Adipocyte (in vitro differentiated cells): ENCODE data around the gene MTX3.

Source experiments
- DNase-seq: peaks from one replicate; pipeline ENCODE4 v3.0.0-alpha.2; 2015; ENCODE audit warnings: low read depth
- H3K27me3 ChIP-seq: replicated peaks from 2 replicates; pipeline ENCODE4 v1.7.0; 2013; ENCODE audit warnings: mild to moderate bottlenecking, low read length, moderate library complexity; ENCODE audit not compliant: control insufficient read depth, insufficient read depth
- H3K36me3 ChIP-seq: 2 replicates; pipeline ENCODE4 v1.7.0; 2013; ENCODE audit warnings: low read length, mild to moderate bottlenecking, moderate library complexity; ENCODE audit not compliant: control insufficient read depth, insufficient read depth, severe bottlenecking
- H3K4me1 ChIP-seq: 2 replicates; pipeline ENCODE4 v1.7.0; 2013; ENCODE audit warnings: mild to moderate bottlenecking, low read length, moderate library complexity; ENCODE audit not compliant: control insufficient read depth, insufficient read depth
- H3K4me3 ChIP-seq: 2 replicates; pipeline ENCODE4 v1.7.0; 2013; ENCODE audit warnings: mild to moderate bottlenecking, low read length, moderate library complexity
- H3K9ac ChIP-seq: 2 replicates; pipeline ENCODE4 v1.7.0; 2013; ENCODE audit warnings: mild to moderate bottlenecking, low read length, moderate library complexity
- H3K9me3 ChIP-seq: 2 replicates; pipeline ENCODE4 v1.7.0; 2013; ENCODE audit warnings: mild to moderate bottlenecking, low read length, moderate library complexity; ENCODE audit not compliant: control insufficient read depth

MTX3 gene, protein sequence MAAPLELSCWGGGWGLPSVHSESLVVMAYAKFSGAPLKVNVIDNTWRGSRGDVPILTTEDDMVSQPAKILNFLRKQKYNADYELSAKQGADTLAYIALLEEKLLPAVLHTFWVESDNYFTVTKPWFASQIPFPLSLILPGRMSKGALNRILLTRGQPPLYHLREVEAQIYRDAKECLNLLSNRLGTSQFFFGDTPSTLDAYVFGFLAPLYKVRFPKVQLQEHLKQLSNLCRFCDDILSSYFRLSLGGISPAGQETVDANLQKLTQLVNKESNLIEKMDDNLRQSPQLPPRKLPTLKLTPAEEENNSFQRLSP

DNA sequence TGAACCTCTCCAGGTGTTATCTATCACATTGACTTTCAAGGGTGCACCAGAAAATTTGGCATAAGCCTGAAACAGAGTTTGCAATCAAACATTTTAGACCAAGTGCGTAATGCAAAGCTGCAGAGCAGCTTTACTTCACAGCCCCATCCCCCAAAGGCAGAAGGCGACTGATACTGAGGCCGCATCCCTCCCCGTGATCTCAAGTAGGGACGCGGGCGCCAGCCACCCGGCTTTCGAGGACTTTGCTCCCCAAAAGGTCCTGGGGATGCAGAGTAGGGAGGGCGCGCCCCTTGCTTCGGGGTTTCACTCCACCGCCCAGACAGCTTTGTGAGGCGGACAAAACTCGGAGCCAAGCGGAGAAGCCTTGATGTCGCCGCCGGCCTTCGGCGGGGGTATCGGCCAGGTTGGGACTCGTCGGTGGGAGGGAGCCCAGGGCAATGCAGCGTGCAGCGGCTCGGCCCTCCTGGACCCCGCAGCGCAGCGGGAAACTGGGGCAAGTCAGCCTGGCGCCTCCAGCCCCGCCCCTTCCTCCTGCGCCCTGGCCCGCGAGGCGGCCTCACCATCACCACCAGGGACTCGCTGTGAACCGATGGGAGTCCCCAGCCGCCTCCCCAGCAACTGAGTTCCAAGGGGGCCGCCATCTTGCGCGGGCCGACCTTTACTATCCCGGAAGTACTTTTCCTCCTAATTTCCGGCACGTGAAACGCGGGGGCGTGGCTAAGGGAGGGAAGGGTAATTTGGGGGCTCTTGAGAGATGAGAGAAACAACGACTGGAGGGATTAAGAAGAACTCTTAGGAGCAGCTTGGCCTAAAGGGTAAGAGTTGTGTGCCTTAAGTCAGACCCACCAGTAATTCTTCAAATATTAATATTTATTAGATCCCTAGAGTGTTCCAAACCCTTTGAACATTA lies at the start of gene MTX3:
MTX3 (minus strand) TSS at position 665 of the 910 bp plus-strand sequence; CDS start at position 641, 24 bp downstream.
- DNase-seq: peak; percentile 94
- peaks cover 18% of the 10 kb centered on the region for H3K4me1 ChIP-seq
- no peaks in the 10 kb centered on the region for H3K9me3 ChIP-seq
- H3K27me3 ChIP-seq: no peaks in the 10 kb centered on the region
- H3K4me3 ChIP-seq: peak within 1 kb of the TSS; percentile 97
- H3K36me3 ChIP-seq: peaks cover 25% of the 10 kb centered on the region
- H3K9ac ChIP-seq: peak within 1 kb of the TSS; percentile 89

DNA sequence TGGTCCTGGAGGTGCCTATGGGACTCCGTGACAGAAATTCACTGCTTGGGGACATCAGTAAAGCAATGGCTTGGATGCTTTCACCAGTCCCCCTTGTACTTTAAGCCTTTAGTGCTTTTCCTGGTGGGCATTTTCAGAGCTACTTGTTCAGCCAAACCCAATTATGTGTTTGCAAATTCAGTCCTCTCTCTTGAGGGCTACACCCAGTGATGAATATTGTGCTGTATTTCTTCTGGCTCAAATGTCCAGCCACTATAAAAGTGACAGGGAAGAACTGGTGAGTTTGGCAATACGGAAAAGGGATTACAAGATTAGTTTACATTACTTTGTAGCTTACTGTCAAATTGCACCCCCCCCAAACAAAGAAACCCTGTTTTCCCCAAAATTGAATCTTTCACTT lies 48.6 kb upstream of the MTX3 start:
- DNase-seq: no peak
- Histone ChIP-seq H3K4me1 (no peaks in the 10 kb centered on the region), H3K36me3 (no peaks in the 10 kb centered on the region), H3K4me3 (no peak overlapping the region), H3K9me3 (peaks cover 7% of the 10 kb centered on the region), H3K9ac (no peak overlapping the region), H3K27me3 (peaks cover 74% of the 10 kb centered on the region)

DNA sequence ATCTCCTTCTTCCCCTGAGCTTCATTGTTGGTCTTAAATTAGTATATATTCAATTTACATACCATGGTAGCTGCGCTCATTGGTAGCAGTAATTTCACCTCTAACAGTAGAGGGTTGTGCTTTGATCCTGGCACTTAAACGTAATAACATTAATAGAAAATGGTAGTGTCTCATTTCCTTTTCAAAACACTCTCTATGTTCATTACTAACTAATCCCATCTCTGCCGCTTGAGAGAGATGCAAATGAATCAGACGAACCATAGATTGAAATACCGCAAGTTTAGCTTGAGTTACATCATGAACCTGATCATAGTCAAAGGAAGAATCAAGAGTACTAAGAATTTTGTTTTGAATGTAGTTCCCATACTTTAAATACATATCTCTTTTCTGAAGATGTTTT lies 46.3 kb upstream of the MTX3 start:
- Histone ChIP-seq H3K4me3 (no peak overlapping the region), H3K9ac (no peak overlapping the region), H3K27me3 (peaks cover 78% of the 10 kb centered on the region), H3K36me3 (no peaks in the 10 kb centered on the region), H3K4me1 (no peaks in the 10 kb centered on the region), H3K9me3 (peaks cover 10% of the 10 kb centered on the region)
- no peak for DNase-seq

DNA sequence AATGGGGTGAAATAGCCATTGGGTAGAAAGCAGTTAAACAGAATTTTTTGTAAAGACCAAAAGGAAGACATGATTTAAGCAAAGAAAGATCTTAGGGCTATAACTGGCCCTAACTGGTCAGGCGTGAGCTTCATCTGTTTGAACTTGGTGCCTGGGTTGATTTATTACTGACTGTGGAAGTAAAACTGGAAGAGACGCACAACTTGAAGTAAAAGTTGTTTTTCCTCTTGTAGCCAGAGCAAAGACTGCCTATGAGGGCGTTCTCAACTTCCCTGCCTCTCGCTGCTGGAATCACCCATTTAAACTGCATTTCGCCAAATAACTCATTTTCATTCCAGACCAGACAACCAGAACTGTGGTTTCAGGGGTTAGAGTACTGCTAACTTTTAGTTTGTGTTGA lies 45.6 kb upstream of the MTX3 start:
- Histone ChIP-seq H3K27me3 (peaks cover 74% of the 10 kb centered on the region), H3K4me3 (no peak overlapping the region), H3K4me1 (no peaks in the 10 kb centered on the region), H3K36me3 (no peaks in the 10 kb centered on the region), H3K9ac (no peak overlapping the region), H3K9me3 (peaks cover 10% of the 10 kb centered on the region)
- DNase-seq: no peak

DNA sequence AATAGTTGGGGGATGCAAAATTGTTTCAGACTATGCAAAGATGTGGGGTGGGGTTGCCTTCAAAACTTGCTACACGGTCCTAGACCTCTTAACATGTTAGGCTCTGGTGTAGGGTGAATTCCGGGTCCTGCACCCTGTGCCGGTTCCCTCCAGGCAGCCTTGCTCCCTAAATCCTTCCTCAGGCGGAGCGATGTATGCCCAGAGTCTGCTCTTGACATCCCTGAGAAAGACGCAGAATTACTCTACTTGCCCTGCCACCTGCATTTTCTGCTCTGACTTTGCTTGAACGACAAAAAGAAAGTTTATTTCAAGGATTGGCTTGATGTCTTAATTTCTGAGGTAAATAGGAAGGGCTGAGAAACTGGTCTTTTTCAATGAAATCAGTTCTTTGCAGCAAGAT lies 44.8 kb upstream of the MTX3 start:
- Histone ChIP-seq H3K36me3 (no peaks in the 10 kb centered on the region), H3K27me3 (peaks cover 68% of the 10 kb centered on the region), H3K9ac (no peak overlapping the region), H3K4me3 (no peak overlapping the region), H3K9me3 (peaks cover 7% of the 10 kb centered on the region), H3K4me1 (no peaks in the 10 kb centered on the region)
- no peak for DNase-seq

DNA sequence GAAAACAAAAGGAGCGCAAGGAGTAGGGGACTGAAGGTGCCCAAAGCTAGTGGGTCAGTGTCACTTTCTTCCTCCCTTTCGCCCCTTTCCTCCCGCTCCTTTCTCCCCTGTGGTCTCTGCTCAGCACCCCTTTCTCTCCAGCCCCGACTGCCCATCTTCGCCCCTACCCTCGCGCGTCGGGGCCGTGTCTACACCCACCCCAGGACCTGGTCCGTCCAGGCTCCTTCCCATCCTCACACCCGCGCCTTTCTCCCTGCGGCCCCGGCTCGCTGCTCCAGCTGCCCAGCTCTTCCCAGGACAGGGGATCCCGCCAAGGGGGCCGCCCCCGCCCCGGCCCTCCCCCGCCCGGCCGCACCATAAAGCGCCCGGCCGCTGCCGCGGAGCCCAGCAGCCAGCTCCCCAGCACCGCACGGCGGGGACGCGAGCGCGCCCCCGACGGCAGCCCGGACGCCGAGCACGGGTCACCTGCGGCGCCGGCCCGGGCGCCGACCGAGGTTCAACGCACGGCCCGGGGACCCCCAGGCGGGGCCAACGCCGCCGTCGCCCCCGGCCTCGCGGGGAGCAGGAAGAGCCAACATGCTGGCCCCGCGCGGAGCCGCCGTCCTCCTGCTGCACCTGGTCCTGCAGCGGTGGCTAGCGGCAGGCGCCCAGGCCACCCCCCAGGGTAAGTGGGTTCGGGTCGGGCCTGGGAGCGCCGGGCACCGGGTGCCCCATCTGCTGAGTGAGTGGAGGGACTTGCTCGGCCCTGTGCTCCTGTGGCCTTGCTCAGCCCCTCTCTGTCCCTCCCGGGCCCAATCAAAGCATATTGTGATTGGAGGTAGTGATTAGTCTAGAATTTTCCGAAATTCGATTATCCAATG lies 44.1 kb upstream of the MTX3 start, which contains the start of gene THBS4:
THBS4 (plus strand) TSS at position 387 of the 860 bp plus-strand sequence; CDS start at position 577, 190 bp downstream.
- no peak within 1 kb of the TSS for H3K9ac ChIP-seq
- peak; percentile 17 for DNase-seq
- H3K9me3 ChIP-seq: peaks cover 7% of the 10 kb centered on the region
- H3K4me1 ChIP-seq: no peaks in the 10 kb centered on the region
- peak within 1 kb of the TSS; percentile 22 for H3K4me3 ChIP-seq
- no peaks in the 10 kb centered on the region for H3K36me3 ChIP-seq
- H3K27me3 ChIP-seq: peaks cover 68% of the 10 kb centered on the region

DNA sequence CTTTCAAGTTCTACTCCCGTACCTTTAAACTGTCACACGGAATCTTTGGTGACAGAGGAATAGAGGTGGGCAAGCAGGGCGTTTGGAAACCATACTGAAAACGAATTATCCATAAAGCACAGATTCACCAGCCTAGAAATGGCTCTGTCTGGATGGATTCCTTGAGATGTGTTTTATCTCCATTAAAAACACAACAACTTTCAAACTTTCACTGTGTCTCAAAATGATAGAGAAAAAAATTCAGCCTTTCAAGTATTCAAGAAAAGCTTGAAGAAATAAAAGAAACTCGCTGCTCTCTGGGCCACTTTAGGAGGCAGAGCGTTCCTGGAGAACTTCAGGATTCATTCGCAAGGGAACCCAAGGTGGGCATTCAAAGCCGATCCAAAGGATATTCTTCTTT lies 43.5 kb upstream of the MTX3 start:
- Histone ChIP-seq H3K9me3 (peaks cover 7% of the 10 kb centered on the region), H3K4me1 (no peaks in the 10 kb centered on the region), H3K27me3 (peaks cover 62% of the 10 kb centered on the region), H3K36me3 (no peaks in the 10 kb centered on the region), H3K9ac (no peak overlapping the region), H3K4me3 (peak overlapping the region; percentile 22)
- no peak for DNase-seq

DNA sequence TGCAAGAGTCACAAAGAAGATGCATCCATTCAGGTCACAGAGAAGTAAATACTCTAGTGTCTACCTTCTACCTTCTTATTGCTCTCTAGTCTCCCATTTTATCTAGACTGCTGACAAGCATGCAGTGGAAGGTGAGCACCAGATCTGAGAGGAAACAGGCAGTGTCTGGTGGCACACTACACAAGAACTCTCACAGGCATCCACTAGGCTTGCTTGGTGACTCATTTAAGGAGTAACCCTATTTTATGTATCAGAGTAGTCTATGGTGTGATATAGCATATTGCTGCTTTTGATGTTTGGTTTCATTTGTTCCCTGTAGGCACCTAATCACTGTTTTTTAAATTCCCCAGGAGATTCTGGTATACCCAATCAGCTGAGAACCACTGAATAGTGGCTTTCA lies 42.5 kb upstream of the MTX3 start:
- Histone ChIP-seq H3K4me3 (no peak overlapping the region), H3K27me3 (peaks cover 56% of the 10 kb centered on the region), H3K9ac (no peak overlapping the region), H3K4me1 (no peaks in the 10 kb centered on the region), H3K36me3 (no peaks in the 10 kb centered on the region), H3K9me3 (peaks cover 7% of the 10 kb centered on the region)
- DNase-seq: no peak

DNA sequence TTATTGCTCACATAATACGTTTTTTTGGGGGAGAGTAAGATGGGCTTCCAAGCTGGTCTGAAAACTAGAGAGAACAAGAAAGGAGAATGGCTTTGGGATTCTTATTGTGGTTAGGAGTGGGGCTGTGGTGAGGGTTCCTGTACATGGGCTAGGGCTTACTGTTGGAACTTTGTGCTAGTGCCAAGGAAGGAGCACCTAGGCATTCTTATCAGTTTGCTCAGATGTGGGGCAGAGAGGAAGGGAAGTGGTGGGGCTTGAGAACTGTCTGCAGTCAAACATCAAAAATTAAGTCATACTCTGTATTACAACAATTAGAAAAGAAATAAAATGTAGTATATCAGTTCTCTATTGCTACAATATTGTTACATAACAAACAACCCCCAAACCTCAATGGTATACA lies 40.0 kb upstream of the MTX3 start:
- Histone ChIP-seq H3K27me3 (peaks cover 36% of the 10 kb centered on the region), H3K4me1 (no peaks in the 10 kb centered on the region), H3K4me3 (no peak overlapping the region), H3K9me3 (peaks cover 6% of the 10 kb centered on the region), H3K36me3 (no peaks in the 10 kb centered on the region), H3K9ac (no peak overlapping the region)
- DNase-seq: no peak

DNA sequence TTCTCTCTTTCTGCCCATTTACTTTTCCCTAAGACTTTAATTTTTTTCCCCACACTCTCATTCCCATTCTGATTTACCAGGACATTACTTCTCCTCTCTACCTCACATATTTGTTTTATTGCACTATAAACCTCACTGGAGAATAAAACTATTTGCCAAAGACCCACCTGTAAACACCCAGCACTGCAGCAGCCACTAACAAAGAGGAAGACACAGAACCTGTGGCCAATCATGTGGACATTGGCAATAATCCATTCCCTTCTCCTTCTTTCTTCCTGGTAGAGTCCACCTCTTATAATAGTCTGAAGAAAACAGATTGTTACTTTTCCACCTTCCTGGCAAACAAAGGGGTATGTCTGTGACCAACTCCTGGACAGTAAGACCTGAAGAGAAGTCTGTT lies 35.8 kb upstream of the MTX3 start:
- Histone ChIP-seq H3K36me3 (no peaks in the 10 kb centered on the region), H3K4me3 (no peak overlapping the region), H3K9ac (no peak overlapping the region), H3K27me3 (peaks cover 18% of the 10 kb centered on the region), H3K9me3 (peaks cover 3% of the 10 kb centered on the region), H3K4me1 (no peaks in the 10 kb centered on the region)
- no peak for DNase-seq

DNA sequence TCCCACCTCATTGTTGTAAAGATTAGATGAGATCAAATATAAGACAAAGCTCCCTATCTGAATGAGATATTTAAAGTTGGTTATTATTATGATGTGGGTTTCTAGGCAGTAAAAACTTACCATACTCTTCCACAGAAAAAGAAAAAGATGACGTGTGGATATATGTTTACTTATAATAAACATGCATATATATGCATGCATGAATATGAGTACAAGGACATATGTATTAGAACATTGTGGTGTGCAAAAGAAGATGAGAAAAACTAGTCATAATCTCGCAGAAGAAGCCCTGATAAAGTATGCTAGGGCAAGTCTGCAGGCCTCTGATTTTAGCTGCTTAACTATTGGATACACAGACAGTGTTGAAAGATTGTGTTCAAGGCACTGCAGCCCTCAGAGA lies 34.0 kb upstream of the MTX3 start:
- no peak overlapping the region for H3K4me3 ChIP-seq
- peaks cover 18% of the 10 kb centered on the region for H3K27me3 ChIP-seq

More for the DNA sequence above, 34.0 kb upstream of the MTX3 start:
- Histone ChIP-seq H3K4me1 (no peaks in the 10 kb centered on the region), H3K9ac (no peak overlapping the region), H3K36me3 (no peaks in the 10 kb centered on the region), H3K9me3 (peaks cover 3% of the 10 kb centered on the region)
- no peak for DNase-seq
